IPS-11a (cell line): ENCODE measurements around the gene RAD51B.
"Not testable (repeated sequence)": the region's sequence is repeated elsewhere in the genome, so short reads cannot be mapped to it uniquely, and the experiment has no call there.

Experiments
- H3K4me3 ChIP-seq: one replicate; pipeline ENCODE4 v1.5.1; 2013; ENCODE audit warnings: low read depth, low read length, control low read depth

RAD51B gene

DNA sequence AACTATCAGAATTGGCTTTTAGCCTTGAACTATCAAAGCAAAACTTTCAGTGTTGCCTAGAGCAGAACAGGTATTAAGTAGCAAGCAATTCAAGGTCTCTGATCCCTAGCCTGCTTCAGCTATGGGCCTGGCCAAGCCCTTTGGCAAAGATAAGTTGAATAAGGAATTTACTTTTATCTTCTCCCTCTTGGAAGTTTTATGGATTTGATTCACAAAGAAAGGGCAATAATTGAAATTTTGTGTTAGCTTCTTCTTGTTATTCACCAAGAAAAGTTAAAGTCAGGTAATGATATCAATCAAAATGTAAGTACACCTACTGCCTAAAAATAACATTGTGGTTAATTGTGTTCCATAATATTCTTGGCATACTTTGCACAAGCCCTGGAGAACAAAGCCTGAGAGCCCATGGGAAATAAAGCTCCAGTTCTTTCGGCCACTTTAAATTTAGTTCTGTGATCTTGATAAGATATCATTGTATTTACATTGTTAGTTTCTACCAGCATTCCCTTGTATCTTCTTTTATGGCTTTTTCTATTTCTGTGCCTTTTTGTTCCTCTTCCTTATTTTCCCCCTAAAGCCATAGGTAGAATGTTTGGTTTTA lies 158.0 kb downstream of the RAD51B start:
- H3K4me3 ChIP-seq = no peak overlapping the region

DNA sequence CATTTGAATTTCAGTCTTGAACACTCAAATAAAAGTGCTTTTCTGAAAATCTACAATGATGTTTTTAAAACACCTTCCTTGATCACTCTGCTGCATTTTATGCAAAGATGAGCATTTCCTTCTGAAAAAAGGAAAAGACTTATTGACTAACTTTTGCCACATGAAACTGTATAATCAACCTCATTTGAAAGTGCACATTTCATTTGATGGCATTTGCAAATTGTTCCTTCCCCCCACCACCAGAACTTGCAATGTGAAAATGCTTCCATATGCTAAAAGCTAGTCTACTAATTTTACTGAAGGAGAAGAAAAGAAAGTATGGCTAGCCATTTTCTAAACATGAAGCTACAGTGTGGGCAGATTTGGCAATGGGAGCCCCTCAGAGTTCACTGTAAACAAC lies 159.2 kb downstream of the RAD51B start:
- no peak overlapping the region for H3K4me3 ChIP-seq

DNA sequence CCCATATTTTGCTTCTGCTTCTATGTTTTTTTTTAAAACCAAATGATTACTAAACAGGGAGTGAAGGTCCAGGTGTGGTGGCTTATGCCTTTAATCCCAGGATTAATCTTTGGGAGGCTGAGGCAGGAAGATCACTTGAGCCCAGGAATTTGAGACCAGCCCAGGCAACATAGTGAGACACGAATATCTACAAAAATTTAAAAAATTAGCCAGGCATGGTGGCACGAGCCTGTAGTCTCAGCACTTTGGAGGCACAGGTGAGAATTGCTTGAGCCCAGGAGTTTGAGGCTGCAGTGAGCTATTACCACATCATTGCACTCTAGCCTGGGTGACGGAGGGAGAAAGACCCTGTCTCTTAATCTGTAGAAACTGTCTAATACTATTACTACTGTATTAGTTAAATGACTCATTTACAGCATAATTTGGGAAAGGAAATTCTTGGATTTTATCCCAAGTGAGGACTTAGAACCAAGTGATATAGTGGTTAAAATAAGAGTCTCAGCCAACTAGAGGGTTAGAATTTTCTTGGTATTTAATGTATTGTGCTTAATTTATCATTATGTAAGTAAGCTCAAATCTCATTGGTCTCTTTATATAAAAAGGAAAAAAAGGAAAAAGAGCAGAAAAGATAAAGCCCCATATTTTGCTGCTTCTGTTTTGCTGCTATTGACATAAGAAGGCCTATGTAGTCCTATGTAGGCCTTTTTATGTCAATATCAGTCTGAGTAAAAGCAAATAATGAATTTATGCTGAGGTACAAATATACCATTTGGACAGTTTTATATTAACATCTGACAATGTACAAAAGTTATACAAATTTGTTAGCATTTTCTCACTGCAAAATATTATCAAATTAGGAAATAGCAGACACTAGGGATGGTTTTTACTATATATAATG lies 163.4 kb downstream of the RAD51B start:
- no peak overlapping the region for H3K4me3 ChIP-seq

DNA sequence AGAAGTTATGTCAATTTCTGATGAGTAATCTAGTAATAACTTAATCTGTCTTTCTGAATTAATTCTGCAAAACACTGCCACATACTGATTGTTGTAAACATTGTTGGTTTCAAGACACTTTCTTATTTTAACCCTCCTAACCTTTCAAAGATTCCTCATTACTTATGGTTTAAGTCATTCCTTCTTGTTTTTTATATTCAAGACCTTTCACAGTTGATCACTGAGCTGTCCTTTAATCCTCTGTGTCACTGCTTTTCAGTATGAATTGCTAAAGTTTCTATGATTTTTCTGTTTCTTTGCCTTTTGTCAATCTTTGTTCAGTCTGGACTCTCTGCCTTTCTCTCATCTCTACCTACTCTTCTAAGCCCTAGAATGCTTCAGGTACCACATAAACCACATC lies 164.7 kb downstream of the RAD51B start:
- H3K4me3 ChIP-seq = no peak overlapping the region

DNA sequence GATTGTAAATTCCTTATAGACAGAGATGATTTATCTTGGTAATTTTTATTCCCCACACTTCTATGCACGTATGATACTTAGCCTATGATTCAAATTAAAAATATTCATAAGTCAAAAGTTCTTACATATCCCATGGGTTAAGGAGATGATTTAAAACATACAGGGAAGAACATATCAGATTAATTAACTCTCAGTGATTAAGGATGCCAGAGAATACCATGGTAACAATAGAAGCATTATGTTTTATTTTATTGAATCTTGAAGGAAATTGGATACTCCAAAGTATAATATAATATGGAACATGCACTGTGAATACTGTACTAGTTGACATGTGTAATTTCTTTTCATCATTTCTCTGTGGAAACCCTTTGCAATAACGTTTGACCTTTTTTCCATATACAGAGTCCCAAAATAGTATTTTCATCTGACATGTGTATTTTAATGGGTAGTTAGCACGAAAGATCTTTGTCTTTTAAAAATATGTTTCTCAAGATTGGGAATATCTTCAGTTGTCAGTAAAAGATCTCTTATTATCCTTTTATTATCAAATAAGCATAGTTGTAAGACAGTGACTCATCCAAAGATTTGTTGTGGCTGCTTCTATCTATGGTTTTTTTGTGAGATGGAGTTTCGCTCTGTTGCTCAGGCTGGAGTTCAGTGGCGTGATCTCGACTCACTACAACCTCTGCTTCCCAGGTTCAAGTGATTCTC lies 166.7 kb downstream of the RAD51B start:
- no peak overlapping the region for H3K4me3 ChIP-seq

DNA sequence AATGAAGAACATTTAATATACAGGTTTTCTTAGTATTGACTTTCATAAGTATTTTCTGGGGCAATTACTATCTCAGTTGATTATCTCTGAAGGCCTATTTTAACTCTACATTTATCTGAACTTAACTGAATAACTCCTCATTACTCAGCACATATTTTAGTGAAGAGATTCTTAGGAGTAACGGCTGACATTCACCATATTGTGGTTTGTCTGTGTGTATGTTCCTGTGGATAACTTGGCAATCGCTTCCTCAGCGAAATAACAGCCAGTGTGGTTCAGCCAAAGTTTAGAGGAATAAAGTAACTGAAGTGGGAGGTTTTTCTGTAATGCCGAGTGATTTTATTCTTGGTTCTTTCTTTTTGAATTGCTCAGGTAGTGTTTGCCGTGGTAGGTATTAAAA lies 168.0 kb downstream of the RAD51B start:
- no peak overlapping the region for H3K4me3 ChIP-seq

DNA sequence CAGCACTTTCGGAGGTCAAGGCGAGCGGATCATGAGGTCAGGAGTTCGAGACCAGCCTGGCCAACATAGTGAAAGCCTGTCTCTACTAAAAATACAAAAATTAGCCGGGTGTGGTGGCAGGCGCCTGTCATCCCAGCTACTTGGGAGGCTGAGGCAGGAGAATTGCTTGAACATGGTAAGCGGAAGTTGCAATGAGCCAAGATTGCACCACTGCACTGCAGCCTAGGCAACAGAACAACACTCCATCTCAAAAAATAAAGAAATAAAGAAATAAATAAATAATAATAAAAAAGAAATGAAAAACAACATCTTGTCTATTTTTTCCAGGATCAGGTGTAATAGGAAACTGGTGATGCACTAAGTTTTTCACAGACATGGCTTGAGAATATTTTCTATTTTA lies 168.6 kb downstream of the RAD51B start:
- H3K4me3 ChIP-seq = not testable (repeated sequence)

DNA sequence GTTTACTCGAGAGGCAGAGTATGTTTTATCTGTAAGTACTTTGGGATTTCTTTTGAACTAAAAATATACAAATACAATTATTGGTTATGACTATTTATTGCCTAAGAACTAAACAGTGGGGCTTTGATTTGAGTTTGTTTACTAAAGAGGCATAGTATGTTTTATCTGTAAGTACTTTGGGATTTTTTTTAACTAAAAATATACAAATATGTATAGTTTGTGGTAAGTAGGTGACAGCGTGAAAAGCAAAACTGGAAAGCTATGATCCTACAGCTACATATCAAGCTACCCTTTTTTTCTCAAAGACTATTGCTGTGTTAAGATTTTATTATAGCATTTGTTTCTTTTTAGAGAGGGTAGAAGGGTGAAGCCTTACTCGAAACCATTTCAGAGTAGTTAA lies 171.0 kb downstream of the RAD51B start:
- no peak overlapping the region for H3K4me3 ChIP-seq

DNA sequence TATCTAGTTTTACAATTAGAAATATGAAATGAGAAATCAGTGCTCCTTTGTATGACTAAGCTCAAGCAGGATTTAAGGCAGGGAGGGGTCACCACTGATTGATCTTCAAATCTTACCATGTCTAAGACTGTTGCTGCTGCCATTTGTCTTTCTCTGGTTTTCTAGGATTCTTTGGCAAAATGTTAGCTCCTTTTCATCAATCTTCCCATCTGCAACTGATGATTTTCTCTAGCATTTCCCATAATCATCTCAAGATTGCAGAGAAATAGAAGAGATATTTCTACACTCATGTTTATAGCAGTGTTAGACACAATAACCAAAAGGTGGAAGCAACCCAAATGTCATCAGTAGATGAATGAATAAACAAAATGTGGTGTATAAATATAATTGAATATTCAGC lies 175.0 kb downstream of the RAD51B start:
- no peak overlapping the region for H3K4me3 ChIP-seq

DNA sequence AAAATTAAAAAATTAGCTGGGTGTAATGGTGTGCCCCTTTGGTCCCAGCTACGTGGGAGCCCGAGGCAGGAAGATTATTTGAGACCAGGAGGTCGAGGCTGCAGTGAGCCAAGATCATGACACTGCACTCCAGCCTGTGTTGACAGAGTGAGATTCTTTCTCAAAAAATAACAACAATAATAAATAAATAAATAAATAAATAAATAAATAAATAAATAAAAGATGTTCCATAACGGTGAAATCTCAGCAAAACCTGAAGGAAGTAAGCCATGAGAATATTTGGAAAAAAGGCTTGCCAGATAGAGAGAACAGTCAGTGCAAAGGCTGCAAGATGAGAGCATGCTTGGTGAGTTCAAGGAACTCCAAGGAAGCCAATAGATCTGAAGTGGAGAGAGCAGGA lies 176.7 kb downstream of the RAD51B start:
- H3K4me3 ChIP-seq = no peak overlapping the region

DNA sequence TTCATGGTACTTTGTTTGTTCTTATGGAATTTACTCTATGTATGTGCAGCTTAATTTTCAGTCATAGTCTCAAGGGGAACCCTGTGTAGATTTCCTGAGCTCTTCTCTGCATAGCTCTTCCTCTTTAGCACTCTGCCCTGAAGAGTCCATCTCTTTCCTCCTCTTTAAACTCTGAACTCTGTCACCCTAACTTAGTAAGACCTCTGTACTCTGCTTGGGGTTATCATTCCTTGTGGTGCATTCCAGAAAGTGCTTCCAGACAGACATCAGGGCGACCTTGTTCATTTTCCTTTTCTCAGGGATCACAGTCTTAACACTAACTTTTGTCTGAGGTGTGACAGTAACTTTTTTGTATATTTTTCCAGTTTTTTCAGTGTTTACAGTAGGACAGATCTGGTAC lies 179.3 kb downstream of the RAD51B start:
- no peak overlapping the region for H3K4me3 ChIP-seq

DNA sequence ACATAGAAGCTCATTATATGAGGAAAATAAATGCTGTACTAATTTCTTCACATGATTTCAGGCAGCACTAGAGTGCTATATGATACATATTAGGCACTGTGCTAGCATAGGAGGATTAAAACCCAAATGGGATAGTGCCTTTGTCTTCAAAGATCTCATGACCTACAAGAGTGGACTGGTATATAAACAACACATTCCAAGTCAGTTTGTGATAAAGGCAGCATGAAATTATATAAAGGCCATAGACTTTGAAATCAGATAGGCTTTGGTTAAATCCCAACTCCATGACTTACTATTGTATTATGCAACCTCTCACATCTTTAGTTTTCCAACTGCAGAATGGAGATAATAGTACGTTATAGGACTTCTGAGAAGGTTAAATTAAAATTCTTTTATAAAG lies 179.7 kb downstream of the RAD51B start:
- H3K4me3 ChIP-seq = no peak overlapping the region

DNA sequence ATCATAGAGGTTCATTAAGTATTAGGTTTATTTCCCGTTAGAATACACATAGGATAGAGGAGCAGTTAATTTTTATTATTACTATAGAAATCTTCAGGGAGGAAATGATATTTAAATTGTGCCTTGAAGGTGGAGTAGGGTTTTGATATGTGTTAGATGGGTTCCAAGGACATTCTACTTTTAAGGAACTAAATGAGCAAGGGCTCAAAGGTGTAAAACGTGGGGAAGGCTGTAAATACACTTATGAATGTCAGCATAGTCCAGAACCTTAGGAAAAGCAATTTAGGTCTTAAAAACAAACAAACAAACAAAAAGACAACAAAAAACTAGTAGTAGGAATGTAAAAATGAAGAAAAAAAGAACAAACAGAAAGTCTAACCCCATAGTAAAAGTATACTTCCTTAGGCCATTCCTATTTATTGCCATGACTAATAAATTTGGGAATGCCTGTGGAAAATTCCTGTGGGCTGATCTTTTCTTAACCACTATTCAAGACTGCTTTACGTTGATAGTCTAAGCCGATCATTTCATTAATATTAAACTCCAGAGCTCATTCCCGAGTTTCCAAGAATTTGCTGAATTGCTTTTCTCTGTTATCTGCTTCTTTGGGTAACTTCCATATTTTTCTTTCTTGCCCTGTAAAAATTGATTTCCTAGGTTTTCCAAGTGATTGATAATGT lies 180.3 kb downstream of the RAD51B start:
- H3K4me3 ChIP-seq = no peak overlapping the region

DNA sequence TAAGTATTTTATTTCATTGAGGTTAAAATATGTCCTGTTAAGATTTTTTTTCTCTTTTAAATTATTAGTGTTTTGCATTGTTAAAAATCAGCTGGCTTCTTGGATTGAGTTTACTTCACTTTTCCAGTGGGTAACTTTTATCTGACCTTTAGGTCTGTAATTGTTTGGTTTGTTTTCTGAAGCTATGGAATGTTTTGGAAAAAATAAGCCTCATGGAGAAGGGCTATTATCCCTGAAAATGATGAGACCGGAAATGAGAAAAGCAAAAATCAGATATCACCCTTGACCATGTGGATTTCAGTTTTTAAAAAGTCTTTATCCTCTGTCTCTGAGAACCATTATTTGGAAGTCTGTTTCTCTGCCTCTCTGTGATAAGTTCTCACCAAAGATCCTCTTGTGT lies 180.9 kb downstream of the RAD51B start:
- H3K4me3 ChIP-seq = no peak overlapping the region

DNA sequence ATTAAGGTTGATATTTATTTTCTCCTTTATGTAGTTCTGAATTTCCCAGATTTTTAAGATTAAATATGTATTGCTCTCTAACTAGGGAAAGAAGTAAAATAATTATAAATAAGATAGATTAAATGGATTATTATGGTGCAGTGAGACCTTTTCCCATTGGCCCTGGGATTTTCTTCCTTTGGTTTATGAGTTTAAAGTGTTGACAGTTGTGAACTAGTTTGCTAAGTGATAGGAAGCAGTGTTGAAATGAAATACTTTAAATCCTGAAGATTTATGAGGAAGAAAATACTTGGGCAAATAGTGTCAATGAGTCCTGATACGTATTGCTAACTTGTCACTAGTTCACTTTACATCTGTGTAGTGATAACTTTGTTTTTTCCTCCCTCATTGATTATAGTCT lies 188.9 kb downstream of the RAD51B start:
- no peak overlapping the region for H3K4me3 ChIP-seq

DNA sequence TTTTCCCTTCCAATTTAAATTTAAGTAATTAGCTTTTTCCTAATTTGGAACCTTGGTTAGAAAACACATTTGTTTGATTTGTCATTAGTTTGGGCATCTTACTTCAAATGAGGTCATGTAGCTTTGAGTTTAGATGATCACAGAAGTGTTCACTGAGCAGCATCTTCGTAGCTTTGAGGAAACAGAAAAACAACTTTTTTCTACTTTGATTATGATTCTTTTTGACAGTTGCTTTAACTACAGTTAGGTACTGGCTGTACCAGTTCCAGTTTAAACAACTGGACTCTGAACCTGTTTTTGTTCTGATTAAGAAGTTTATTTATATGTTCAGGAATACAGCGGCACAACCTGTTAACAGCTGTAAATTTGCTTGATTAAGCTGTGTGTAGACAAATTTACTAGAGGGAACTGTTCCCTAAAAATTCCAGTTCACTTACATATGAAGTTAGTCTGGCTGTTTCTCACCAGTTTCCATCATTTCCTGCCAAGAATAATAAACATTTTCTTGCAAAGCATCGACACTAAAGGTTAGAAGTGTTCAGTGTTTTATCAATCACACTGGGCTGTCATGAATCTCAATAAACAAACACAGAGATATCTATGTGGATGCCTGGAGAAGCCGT lies 191.9 kb downstream of the RAD51B start:
- no peak overlapping the region for H3K4me3 ChIP-seq

DNA sequence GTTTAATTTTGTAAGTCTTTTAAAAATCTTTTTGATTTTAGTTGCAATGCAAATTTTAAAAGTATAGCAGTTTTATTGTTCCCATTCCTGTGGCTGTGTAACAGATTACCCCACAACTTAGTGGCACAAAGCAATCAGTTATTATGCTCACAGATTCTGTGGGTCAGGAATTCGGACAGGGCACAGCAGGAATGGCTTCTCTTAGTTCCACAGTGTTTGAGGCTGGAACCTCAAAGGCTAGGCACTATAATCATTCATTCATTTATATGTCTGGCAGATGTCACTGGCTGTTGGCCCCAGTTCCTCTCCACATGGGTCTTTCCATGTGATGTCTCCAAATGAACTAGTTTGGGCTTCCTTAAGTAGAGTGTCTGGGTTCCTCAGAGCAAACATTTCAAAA lies 193.3 kb downstream of the RAD51B start:
- no peak overlapping the region for H3K4me3 ChIP-seq

DNA sequence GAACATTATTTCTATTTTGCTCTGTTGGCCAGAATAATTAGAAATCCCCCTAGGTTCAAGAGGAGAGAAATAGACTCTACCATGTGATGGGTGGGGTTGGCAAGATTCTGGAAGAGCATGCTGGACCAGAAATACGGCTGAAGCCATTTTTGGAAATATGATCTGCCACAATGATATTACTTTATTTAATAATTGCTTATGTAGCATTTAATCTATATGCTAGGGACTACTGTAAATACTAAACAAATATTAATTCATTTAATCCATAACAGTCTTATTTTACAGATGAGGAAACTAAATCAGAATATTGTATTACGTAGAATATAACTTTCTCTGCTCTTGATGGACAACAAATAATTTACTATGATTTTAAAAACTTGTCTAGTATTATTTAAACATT lies 193.7 kb downstream of the RAD51B start:
- H3K4me3 ChIP-seq = no peak overlapping the region

DNA sequence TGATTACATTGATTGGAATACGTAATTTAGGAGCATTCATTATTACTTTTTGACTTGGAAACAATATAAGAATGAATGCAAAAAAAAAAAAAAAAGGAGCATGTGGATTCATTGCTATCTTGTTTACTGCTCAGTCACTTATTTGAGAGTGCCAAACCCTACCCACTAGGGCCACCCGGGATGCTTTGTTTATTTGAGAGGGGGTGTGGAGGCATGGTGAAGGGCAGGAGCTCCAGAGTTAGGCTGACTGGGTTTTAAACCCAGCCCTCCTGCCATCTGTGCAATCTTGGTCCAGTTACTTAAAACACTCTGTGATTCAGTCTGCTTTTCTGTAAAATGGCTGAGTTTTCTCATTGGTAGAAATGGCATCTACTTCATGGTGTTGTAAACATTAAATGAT lies 195.2 kb downstream of the RAD51B start:
- no peak overlapping the region for H3K4me3 ChIP-seq

DNA sequence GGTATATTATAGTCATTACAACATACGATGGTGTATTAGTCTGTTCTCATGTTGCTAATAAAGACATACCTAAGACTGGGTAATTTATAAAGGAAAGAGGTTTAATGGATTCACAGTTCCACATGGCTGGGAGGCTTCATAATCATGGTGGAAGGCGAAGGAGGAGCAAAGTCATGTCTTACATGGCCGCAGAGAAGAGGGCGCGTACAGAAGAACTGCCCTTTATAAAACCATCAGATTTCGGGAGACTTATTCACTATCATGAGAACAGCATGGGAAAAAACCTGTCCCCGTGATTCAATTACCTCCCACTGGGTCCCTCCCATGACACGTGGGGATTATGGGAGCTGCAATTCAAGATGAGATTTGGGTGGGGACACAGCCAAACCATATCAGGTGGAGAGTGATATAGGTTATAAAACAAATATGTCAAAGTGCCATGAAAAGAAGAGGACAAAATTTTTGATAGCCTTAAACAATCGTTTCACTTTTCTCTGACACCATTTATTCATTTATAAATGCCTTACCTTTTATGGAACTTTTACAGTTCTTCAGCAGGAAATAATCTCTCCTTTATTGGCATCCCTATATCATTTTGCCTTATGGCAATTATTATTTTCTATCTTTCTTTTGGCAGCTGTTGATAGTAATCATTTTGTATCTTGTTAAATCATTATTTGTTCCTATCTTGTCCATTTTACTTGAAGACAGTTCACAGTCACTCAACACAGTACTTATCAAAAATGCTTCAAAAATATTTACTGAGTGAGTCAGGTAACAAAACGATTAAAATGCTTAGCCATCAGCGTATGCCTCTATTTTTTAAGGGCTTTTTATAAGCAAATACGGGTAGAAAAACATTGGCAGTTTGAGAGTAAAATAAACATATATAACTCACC lies 196.0 kb downstream of the RAD51B start:
- H3K4me3 ChIP-seq = no peak overlapping the region
